Neuronal stem cell (in vitro differentiated cells): ENCODE data around the gene STAG1.
"Not testable (repeated sequence)": the region's sequence is repeated elsewhere in the genome, so short reads cannot be mapped to it uniquely, and the experiment has no call there.

ENCODE experiments used
- DNase-seq: peaks from one replicate; pipeline ENCODE4 v3.0.0-alpha.2; 2013; ENCODE audit warnings: low spot score
- H2AFZ ChIP-seq: one replicate; pipeline ENCODE4 v1.6.1; 2013; ENCODE audit warnings: mild to moderate bottlenecking, low read length, inconsistent platforms
- H2AK5ac ChIP-seq: 2 replicates; pipeline ENCODE4 v1.6.1; 2013; ENCODE audit warnings: low read depth, mild to moderate bottlenecking, inconsistent platforms, low read length, moderate library complexity, mixed read lengths
- H2BK120ac ChIP-seq: 2 replicates; pipeline ENCODE4 v1.6.1; 2013; ENCODE audit warnings: low read depth, mild to moderate bottlenecking, inconsistent platforms, low read length, moderate library complexity, mixed read lengths
- H2BK12ac ChIP-seq: one replicate; pipeline ENCODE4 v1.6.1; 2013; ENCODE audit warnings: low read length, inconsistent platforms
- H2BK15ac ChIP-seq: 2 replicates; pipeline ENCODE4 v1.6.1; 2013; ENCODE audit warnings: mild to moderate bottlenecking, low read length, inconsistent platforms, mixed read lengths
- H2BK5ac ChIP-seq: one replicate; pipeline ENCODE4 v1.6.1; 2013; ENCODE audit warnings: inconsistent platforms, mild to moderate bottlenecking, low read length, moderate library complexity
- H3K14ac ChIP-seq: one replicate; pipeline ENCODE4 v1.6.1; 2013; ENCODE audit warnings: low read length, inconsistent platforms
- H3K18ac ChIP-seq: 2 replicates; pipeline ENCODE4 v1.6.1; 2013; ENCODE audit warnings: low read length, inconsistent platforms
- H3K23ac ChIP-seq: 2 replicates; pipeline ENCODE4 v1.6.1; 2013; ENCODE audit warnings: low read depth, mild to moderate bottlenecking, mixed read lengths, low read length, inconsistent platforms; ENCODE audit not compliant: poor library complexity
- H3K27ac ChIP-seq: replicated peaks from 3 replicates; pipeline ENCODE4 v1.5.1; 2013; ENCODE audit warnings: low read length, inconsistent platforms
- H3K27me3 ChIP-seq, 3 experiments: 2 replicates each; pipeline ENCODE4 v1.6.1; 2013; ENCODE audit warnings: low read length in 3 of 3, mild to moderate bottlenecking in 2 of 3, inconsistent platforms in 1 of 3, low read depth in 1 of 3, mixed read lengths in 1 of 3, moderate library complexity in 1 of 3; ENCODE audit not compliant: control insufficient read depth in 3 of 3, insufficient read depth in 3 of 3
- H3K36me3 ChIP-seq, 2 donors: replicated peaks in 1 of 2; 2 replicates each; pipeline ENCODE4 v1.6.1; 2013; ENCODE audit warnings: low read length in 2 of 2; ENCODE audit not compliant: control insufficient read depth in 2 of 2, insufficient read depth in 2 of 2
- H3K4ac ChIP-seq: 2 replicates; pipeline ENCODE4 v1.6.1; 2013; ENCODE audit warnings: inconsistent platforms, mild to moderate bottlenecking, low read length, moderate library complexity
- H3K4me1 ChIP-seq, 2 donors: 1 replicate in 1 of 2; 2 replicates in 1 of 2; pipeline ENCODE4 v1.6.1; 2013; ENCODE audit warnings: low read length in 2 of 2, low read depth in 1 of 2; ENCODE audit not compliant: control insufficient read depth in 2 of 2, insufficient read depth in 1 of 2
- H3K4me2 ChIP-seq: one replicate; pipeline ENCODE4 v1.6.1; 2013; ENCODE audit warnings: mild to moderate bottlenecking, low read length, inconsistent platforms; ENCODE audit not compliant: insufficient read depth, poor library complexity, severe bottlenecking
- H3K4me3 ChIP-seq, 2 donors: 2 replicates each; pipeline ENCODE4 v1.5.1; 2013; ENCODE audit warnings: low read length in 2 of 2, mild to moderate bottlenecking in 2 of 2, inconsistent platforms in 1 of 2, moderate library complexity in 1 of 2
- H3K79me1 ChIP-seq: one replicate; pipeline ENCODE4 v1.6.1; 2013; ENCODE audit warnings: low read depth, mild to moderate bottlenecking, inconsistent platforms, low read length, moderate library complexity
- H3K9ac ChIP-seq: one replicate; pipeline ENCODE4 v1.6.1; 2013; ENCODE audit warnings: mild to moderate bottlenecking, low read depth, low read length, inconsistent platforms; ENCODE audit not compliant: poor library complexity
- H3K9me3 ChIP-seq, 2 donors: replicated peaks in 1 of 2; 2 replicates each; pipeline versions ENCODE3 to v1.6.1; 2013; ENCODE audit warnings: low read length in 2 of 2, mild to moderate bottlenecking in 2 of 2, inconsistent platforms in 1 of 2, low read depth in 1 of 2, mixed read lengths in 1 of 2, moderate library complexity in 1 of 2; ENCODE audit not compliant: control insufficient read depth in 2 of 2, insufficient read depth in 1 of 2
- H4K8ac ChIP-seq: one replicate; pipeline ENCODE4 v1.6.1; 2013; ENCODE audit warnings: low read depth, mild to moderate bottlenecking, inconsistent platforms, low read length, moderate library complexity
- H4K91ac ChIP-seq: one replicate; pipeline ENCODE4 v1.6.1; 2013; ENCODE audit warnings: low read length, low read depth, mild to moderate bottlenecking, inconsistent platforms; ENCODE audit not compliant: poor library complexity
- WGBS, 2 donors: extraction: QIAGEN DNeasy Blood & Tissue Kit; methylation state at CpG; one replicate each; pipeline ENCODE4 v1.1.7; 2013; ENCODE audit warnings: missing lambda C conversion rate in 2 of 2, mixed read lengths in 1 of 2; ENCODE audit not compliant: insufficient read length in 2 of 2, insufficient replicate concordance in 1 of 2; ENCODE audit errors: extremely low coverage in 2 of 2; 5-methylcytosine and 5-hydroxymethylcytosine counted together

STAG1 gene

DNA sequence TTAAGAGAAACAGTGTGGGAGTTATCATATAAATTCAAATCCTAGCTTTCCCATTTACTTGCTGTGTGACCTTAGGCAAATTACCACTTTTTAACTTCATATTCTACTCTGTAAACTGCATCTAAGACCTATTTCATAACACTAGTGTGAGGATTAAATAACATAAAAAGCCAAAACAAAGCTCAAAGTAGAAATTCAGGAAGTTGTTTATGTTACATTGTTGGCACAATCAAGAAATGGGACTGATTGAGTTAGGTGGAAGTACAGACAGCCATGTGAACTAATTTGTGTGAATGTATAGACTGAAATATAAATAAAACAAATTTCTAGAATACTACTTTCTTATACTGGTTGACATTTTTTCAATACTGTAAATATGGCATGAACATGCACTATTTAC, 131.7 kb downstream of the STAG1 start:
- no peak overlapping the region for H3K9ac ChIP-seq
- no peak overlapping the region for H3K4me3 ChIP-seq
- H3K14ac ChIP-seq: no peak overlapping the region
- no peak overlapping the region for H3K4ac ChIP-seq
- H2BK15ac ChIP-seq: no peak overlapping the region
- H3K18ac ChIP-seq: no peak overlapping the region
- H3K23ac ChIP-seq: no peak overlapping the region
- H3K27me3 ChIP-seq: no peaks in the 10 kb centered on the region
- no peaks in the 10 kb centered on the region for H3K79me1 ChIP-seq
- H4K8ac ChIP-seq: no peak overlapping the region
- peaks cover 0 to 3% of the 10 kb centered on the region in 2 donors for H3K9me3 ChIP-seq
- H2BK12ac ChIP-seq: no peak overlapping the region
- no peak overlapping the region for H2AK5ac ChIP-seq
- no peak overlapping the region for H3K27ac ChIP-seq
- no peak overlapping the region for H2BK5ac ChIP-seq
- no peak overlapping the region for H2BK120ac ChIP-seq
- H3K4me2 ChIP-seq: no peak overlapping the region
- no peak overlapping the region for H4K91ac ChIP-seq
- peaks cover 2 to 4% of the 10 kb centered on the region in 2 donors for H3K4me1 ChIP-seq
- peaks cover 0 to 23% of the 10 kb centered on the region in 2 donors for H3K36me3 ChIP-seq
- no peak overlapping the region for H2AFZ ChIP-seq
- DNase-seq: no peak

- not testable (repeated sequence) for H3K23ac ChIP-seq, H3K4me2 ChIP-seq, H2BK15ac ChIP-seq, H4K8ac ChIP-seq, DNase-seq, H3K9ac ChIP-seq, H3K18ac ChIP-seq, H4K91ac ChIP-seq, H2BK5ac ChIP-seq, H3K14ac ChIP-seq, H3K4ac ChIP-seq, H3K27me3 ChIP-seq, H3K79me1 ChIP-seq, H2BK12ac ChIP-seq, H3K4me1 ChIP-seq, H2AK5ac ChIP-seq, H2AFZ ChIP-seq, H2BK120ac ChIP-seq, H3K4me3 ChIP-seq, H3K27ac ChIP-seq, H3K9me3 ChIP-seq
- no CpG with 5 or more reads among the region's 6 CpGs for WGBS, 2 donors
- peaks cover 0 to 23% of the 10 kb centered on the region in 2 donors for H3K36me3 ChIP-seq
Observed at GRCh38 chr3:136617969-136618525, 134.1 kb downstream of the STAG1 start.

GRCh38 chr3:136617198-136617597, 135.0 kb downstream of the STAG1 start:
- H2BK12ac ChIP-seq: no peak overlapping the region
- no peak overlapping the region for H2BK15ac ChIP-seq
- no peak overlapping the region for H2BK120ac ChIP-seq
- no peak overlapping the region for H3K23ac ChIP-seq
- H3K9me3 ChIP-seq: peaks cover 0 to 3% of the 10 kb centered on the region in 2 donors
- no peaks in the 10 kb centered on the region for H3K27me3 ChIP-seq
- H4K91ac ChIP-seq: no peak overlapping the region
- no peaks in the 10 kb centered on the region for H3K4me1 ChIP-seq
- H3K27ac ChIP-seq: no peak overlapping the region
- no peak overlapping the region for H3K14ac ChIP-seq
- no peak overlapping the region for H4K8ac ChIP-seq
- no peak overlapping the region for H3K4me3 ChIP-seq
- no peak overlapping the region for H3K9ac ChIP-seq
- no peak overlapping the region for H3K4ac ChIP-seq
- no peak overlapping the region for H2BK5ac ChIP-seq
- no peak overlapping the region for H2AK5ac ChIP-seq
- H2AFZ ChIP-seq: no peak overlapping the region
- H3K36me3 ChIP-seq: peaks cover 0 to 23% of the 10 kb centered on the region in 2 donors
- no peak overlapping the region for H3K18ac ChIP-seq
- no peak for DNase-seq
- H3K4me2 ChIP-seq: no peak overlapping the region
- no peaks in the 10 kb centered on the region for H3K79me1 ChIP-seq

GRCh38 chr3:136612512-136612911, 139.7 kb downstream of the STAG1 start:
- Histone ChIP-seq H2AK5ac (no peak overlapping the region), H2BK120ac (no peak overlapping the region), H3K79me1 (no peaks in the 10 kb centered on the region), H3K27me3 (no peaks in the 10 kb centered on the region), H3K4ac (no peak overlapping the region), H3K9me3 (no peaks in the 10 kb centered on the region), H3K14ac (no peak overlapping the region), H3K9ac (no peak overlapping the region), H3K23ac (no peak overlapping the region), H3K36me3 (peaks cover 0 to 14% of the 10 kb centered on the region in 2 donors), H2AFZ (no peak overlapping the region), H3K4me2 (no peak overlapping the region), H4K8ac (no peak overlapping the region), H3K18ac (no peak overlapping the region), H3K4me1 (no peaks in the 10 kb centered on the region), H4K91ac (no peak overlapping the region), H3K27ac (no peak overlapping the region), H2BK15ac (no peak overlapping the region), H3K4me3 (no peak overlapping the region), H2BK5ac (no peak overlapping the region), H2BK12ac (no peak overlapping the region)
- no CpG with 5 or more reads among the region's 2 CpGs for WGBS, 2 donors
- DNase-seq: no peak
